ENCODE data around the gene CDX4. TPM values are rescaled to one million over a fixed set of nuclear protein-coding genes. Genes with fewer than 3 reads are reported as not detected.

CDX4 gene
- total RNA-seq, 2 donors from 2014 or later, result not detected

Other genes with a start within 250 kb of the CDX4 start
- 1 to 10 TPM; 1.6 to 1.9 TPM for gene NAP1L2, start 232.2 kb upstream of the CDX4 start, total RNA-seq
- 1 to 10 TPM; 3.7 to 4.8 TPM for gene CHIC1, start 116.1 kb downstream of the CDX4 start, total RNA-seq

Data from activated naive CD4-positive, alpha-beta T cell treated with anti-CD3 and anti-CD28 coated beads, Interleukin-2, amount 50 U/mL, for 72 hours (primary cell).